Progenitor cell of endocrine pancreas (in vitro differentiated cells): Measurements from ENCODE around the gene SLC35F6. TPM values are rescaled to one million over a fixed set of nuclear protein-coding genes. Genes with fewer than 3 reads are reported as not detected.
"Not testable (repeated sequence)": the region's sequence is repeated elsewhere in the genome, so short reads cannot be mapped to it uniquely, and the experiment has no call there.

Source experiments
- DNase-seq: peaks from one replicate; pipeline ENCODE4 v3.0.0; 2021; ENCODE audit warnings: low spot score; ENCODE audit not compliant: unreplicated experiment
- H3K27ac Mint-ChIP-seq: 2 replicates; pipeline ENCODE4 v1.8.0; 2021; ENCODE audit warnings: mild to moderate bottlenecking, moderate library complexity, mixed read lengths
- H3K27me3 Mint-ChIP-seq: 2 replicates; pipeline ENCODE4 v1.8.0; 2021; ENCODE audit warnings: mixed read lengths
- H3K36me3 Mint-ChIP-seq: 2 replicates; pipeline ENCODE4 v1.8.0; 2022; ENCODE audit warnings: mixed read lengths; ENCODE audit not compliant: insufficient read depth
- H3K4me1 Mint-ChIP-seq: 2 replicates; pipeline ENCODE4 v1.8.0; 2021; ENCODE audit warnings: low read depth, mixed read lengths
- H3K4me3 Mint-ChIP-seq: 2 replicates; pipeline ENCODE4 v1.8.0; 2021; ENCODE audit warnings: low read depth, mild to moderate bottlenecking, moderate library complexity, mixed read lengths
- H3K9me3 Mint-ChIP-seq: 2 replicates; pipeline ENCODE4 v1.8.0; 2021; ENCODE audit warnings: low read depth, mixed read lengths
- total RNA-seq: library from RNA; stranded (reverse); gene quantifications from 2 replicates; pipeline ENCODE4 v1.2.1, GENCODE V29; 2021
- TF ChIP-seq, protein P1 (sequence below): fragments of 200-600 bp; sonication (generic); IDR thresholded peaks from one replicate; pipeline ENCODE4 v1.5.0; 2021; ENCODE audit warnings: antibody characterized with exemption, mild to moderate bottlenecking; ENCODE audit not compliant: unreplicated experiment

SLC35F6 gene
- total RNA-seq, 1 donor from 2014 or later, result 19.9 TPM

- Mint-ChIP-seq H3K36me3 (peaks cover 9% of the 10 kb centered on the region), H3K27ac (no peak overlapping the region), H3K9me3 (no peaks in the 10 kb centered on the region), H3K4me1 (peaks cover 3% of the 10 kb centered on the region), H3K4me3 (peak overlapping the region; percentile 75), H3K27me3 (peaks cover 3% of the 10 kb centered on the region)
- no peak for DNase-seq
- TF ChIP-seq, protein P1, sequence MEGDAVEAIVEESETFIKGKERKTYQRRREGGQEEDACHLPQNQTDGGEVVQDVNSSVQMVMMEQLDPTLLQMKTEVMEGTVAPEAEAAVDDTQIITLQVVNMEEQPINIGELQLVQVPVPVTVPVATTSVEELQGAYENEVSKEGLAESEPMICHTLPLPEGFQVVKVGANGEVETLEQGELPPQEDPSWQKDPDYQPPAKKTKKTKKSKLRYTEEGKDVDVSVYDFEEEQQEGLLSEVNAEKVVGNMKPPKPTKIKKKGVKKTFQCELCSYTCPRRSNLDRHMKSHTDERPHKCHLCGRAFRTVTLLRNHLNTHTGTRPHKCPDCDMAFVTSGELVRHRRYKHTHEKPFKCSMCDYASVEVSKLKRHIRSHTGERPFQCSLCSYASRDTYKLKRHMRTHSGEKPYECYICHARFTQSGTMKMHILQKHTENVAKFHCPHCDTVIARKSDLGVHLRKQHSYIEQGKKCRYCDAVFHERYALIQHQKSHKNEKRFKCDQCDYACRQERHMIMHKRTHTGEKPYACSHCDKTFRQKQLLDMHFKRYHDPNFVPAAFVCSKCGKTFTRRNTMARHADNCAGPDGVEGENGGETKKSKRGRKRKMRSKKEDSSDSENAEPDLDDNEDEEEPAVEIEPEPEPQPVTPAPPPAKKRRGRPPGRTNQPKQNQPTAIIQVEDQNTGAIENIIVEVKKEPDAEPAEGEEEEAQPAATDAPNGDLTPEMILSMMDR, result no peak
Observed at GRCh38 chr2:26784570-26785234, 20.6 kb downstream of the SLC35F6 start.

DNA sequence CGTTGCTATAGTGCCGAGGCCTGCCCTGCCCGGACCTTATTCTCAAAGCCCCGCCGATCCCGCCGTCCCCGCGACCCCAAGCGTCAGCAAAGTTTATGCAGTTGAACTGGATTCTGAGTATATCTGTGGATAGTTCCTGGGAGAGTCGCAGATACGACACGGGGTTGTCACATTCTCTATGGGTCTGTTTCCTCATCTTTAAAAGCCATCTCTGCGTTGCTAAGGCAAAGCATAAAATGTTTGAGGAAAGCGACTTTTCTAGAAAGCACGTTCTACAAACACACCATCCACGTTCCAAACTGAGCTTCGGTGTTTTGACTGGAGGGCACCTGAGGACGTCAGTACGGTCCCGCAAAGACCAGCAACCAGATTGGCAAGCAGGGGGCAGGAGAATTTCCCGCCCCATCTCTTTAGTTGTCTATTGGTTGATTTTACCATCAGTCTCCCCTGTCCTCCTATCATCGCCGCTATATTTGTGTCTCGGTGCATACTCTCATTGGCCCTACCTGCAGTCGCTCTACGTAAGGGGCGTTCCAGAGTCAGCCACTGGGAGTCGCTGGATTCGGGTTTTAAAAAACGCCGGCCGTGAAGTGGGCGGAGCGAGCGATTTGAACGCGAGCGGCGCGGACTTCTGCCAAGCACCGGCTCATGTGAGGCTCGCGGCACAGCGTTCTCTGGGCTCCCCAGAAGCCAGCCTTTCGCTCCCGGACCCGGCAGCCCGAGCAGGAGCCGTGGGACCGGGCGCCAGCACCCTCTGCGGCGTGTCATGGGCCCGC lies 21.5 kb downstream of the SLC35F6 start, which contains the start of gene CENPA:
Gene CENPA, plus strand, starts transcription at position 626 of the 776 bp plus-strand sequence. Its CDS starts 141 bp downstream, at position 767.
- TF ChIP-seq, protein P1, result peak; percentile 25
- peak within 1 kb of the TSS; percentile 80 for H3K4me3 Mint-ChIP-seq
- H3K9me3 Mint-ChIP-seq, result peaks cover under 1% of the 10 kb centered on the region
- peaks cover 3% of the 10 kb centered on the region for H3K27me3 Mint-ChIP-seq
- peak within 1 kb of the TSS; percentile 80 for H3K27ac Mint-ChIP-seq
- H3K4me1 Mint-ChIP-seq, result peaks cover 3% of the 10 kb centered on the region
- H3K36me3 Mint-ChIP-seq, result peaks cover 13% of the 10 kb centered on the region
- peak; percentile 91 for DNase-seq

GRCh38 chr2:26786207-26787028 lies 22.3 kb downstream of the SLC35F6 start:
- TF ChIP-seq, protein P1, result no peak
- H3K9me3 Mint-ChIP-seq, result peaks cover 4% of the 10 kb centered on the region
- peaks cover 3% of the 10 kb centered on the region for H3K27me3 Mint-ChIP-seq
- peaks cover 3% of the 10 kb centered on the region for H3K4me1 Mint-ChIP-seq
- H3K36me3 Mint-ChIP-seq, result peaks cover 18% of the 10 kb centered on the region
- DNase-seq, result no peak
- H3K4me3 Mint-ChIP-seq, result peak overlapping the region; percentile 80
- H3K27ac Mint-ChIP-seq, result no peak overlapping the region

GRCh38 chr2:26792720-26793119 lies 28.6 kb downstream of the SLC35F6 start:
- TF ChIP-seq, protein P1, result no peak
- no peaks in the 10 kb centered on the region for H3K4me1 Mint-ChIP-seq
- no peak for DNase-seq
- peaks cover 4% of the 10 kb centered on the region for H3K9me3 Mint-ChIP-seq
- H3K4me3 Mint-ChIP-seq, result no peak overlapping the region
- H3K27me3 Mint-ChIP-seq, result no peaks in the 10 kb centered on the region
- peaks cover 30% of the 10 kb centered on the region for H3K36me3 Mint-ChIP-seq
- H3K27ac Mint-ChIP-seq, result no peak overlapping the region

DNA sequence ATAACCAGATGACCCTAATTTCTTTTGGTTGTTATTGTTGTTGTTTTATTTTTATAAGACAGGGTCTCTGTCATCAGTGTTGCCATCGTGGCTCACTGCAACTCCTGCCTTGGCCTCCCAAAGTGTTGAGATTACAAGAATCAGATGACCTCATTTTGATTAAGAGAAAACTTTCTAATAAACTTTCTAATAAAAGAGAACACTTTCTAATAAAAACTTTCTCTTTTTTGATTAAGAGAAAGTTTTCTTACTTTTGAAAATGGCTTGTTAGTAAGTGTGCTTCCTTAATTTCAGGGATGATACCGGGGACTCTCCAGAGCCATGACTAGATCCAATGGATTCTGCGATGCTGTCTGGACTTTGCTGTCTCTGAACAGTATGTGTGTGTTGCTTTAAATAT lies 29.4 kb downstream of the SLC35F6 start:
- DNase-seq, result no peak
- Mint-ChIP-seq H3K4me3 (no peak overlapping the region), H3K27me3 (no peaks in the 10 kb centered on the region), H3K9me3 (peaks cover 4% of the 10 kb centered on the region), H3K27ac (no peak overlapping the region), H3K36me3 (peaks cover 30% of the 10 kb centered on the region), H3K4me1 (no peaks in the 10 kb centered on the region)
- TF ChIP-seq, protein P1, result no peak

DNA sequence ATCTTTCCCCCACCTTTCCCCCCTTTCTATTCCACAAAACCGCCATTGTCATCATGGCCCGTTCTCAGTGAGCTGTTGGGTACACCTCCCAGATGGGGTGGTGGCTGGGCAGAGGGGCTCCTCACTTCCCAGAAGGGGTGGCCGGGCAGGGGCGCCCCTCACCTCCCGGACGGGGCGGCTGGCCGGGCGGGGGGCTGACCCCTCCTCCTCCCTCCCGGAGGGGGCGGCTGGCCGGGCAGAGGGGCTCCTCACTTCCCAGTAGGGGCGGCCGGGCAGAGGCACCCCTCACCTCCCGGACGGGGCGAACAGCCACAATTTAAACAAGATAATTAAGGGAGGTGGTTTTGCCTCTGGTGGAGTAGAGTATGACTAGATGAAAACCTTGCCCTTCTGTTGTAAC lies 31.1 kb downstream of the SLC35F6 start:
- not testable (repeated sequence) for H3K4me1 Mint-ChIP-seq, DNase-seq, H3K9me3 Mint-ChIP-seq, H3K27ac Mint-ChIP-seq, H3K27me3 Mint-ChIP-seq, H3K4me3 Mint-ChIP-seq
- H3K36me3 Mint-ChIP-seq, result peaks cover 19% of the 10 kb centered on the region
